Prostate gland (tissue), 2 donors: ENCODE data around the gene SSTR3. TPM values are rescaled to one million over a fixed set of nuclear protein-coding genes. Genes with fewer than 3 reads are reported as not detected.

Experiments used
- DNase-seq: peaks from one replicate; pipeline ENCODE4 v3.0.0-alpha.2; 2019; ENCODE audit warnings: low spot score
- H3K27ac ChIP-seq, 2 donors: fragments of 200-600 bp; sonication (generic); 2 replicates each; pipeline ENCODE4 v1.5.1; 2017 to 2019
- H3K27me3 ChIP-seq: fragments of 200-600 bp; sonication (generic); replicated peaks from 2 replicates; pipeline ENCODE4 v1.5.1; 2019; ENCODE audit not compliant: insufficient read depth
- H3K36me3 ChIP-seq, 2 donors: fragments of 200-600 bp; sonication (generic); 1 replicate in 1 of 2; 2 replicates in 1 of 2; pipeline versions ENCODE4 v1.5.1 to v1.8.1; 2017 to 2019
- H3K4me1 ChIP-seq: fragments of 200-600 bp; sonication (generic); replicated peaks from 2 replicates; pipeline ENCODE4 v1.5.1; 2019
- H3K4me3 ChIP-seq, 2 donors: fragments of 200-600 bp; sonication (generic); 2 replicates each; pipeline ENCODE4 v1.5.1; 2017 to 2019
- H3K9me3 ChIP-seq: fragments of 200-600 bp; sonication (generic); 2 replicates; pipeline ENCODE4 v1.5.1; 2017
- CTCF ChIP-seq, 4 experiments: fragments of 200-600 bp in 2 of 4; fragments of 450-650 bp in 2 of 4; sonication (generic) in 2 of 4; IDR thresholded peaks; 1 replicate in 3 of 4; 2 replicates in 1 of 4; pipeline ENCODE4 v1.5.1; 2016 to 2019; ENCODE audit warnings: antibody characterized with exemption in 4 of 4, mild to moderate bottlenecking in 2 of 4, moderate library complexity in 2 of 4
- POLR2A ChIP-seq: fragments of 450-650 bp; IDR thresholded peaks from one replicate; pipeline ENCODE4 v1.6.1; 2016; ENCODE audit warnings: antibody characterized with exemption, mild to moderate bottlenecking
- POLR2AphosphoS5 ChIP-seq: sonication (generic); formaldehyde crosslinking; IDR thresholded peaks from one replicate; pipeline ENCODE4 v1.6.1; 2017; ENCODE audit warnings: antibody characterized with exemption
- WGBS: methylation state at CpG from one replicate; pipeline ENCODE4 v1.1.5; 2018; 5-methylcytosine and 5-hydroxymethylcytosine counted together
- intact Hi-C: fragments of 100-400 bp; cut with DNase I; formaldehyde crosslinking; loops from one replicate; pipeline ENCODE4 v1.14.2; 2022
- total RNA-seq, 2 donors: library from RNA; depleted of rRNA; stranded (reverse); fragments of >200 nt; gene quantifications; one replicate each; pipeline ENCODE4 v1.1.0, GENCODE V29; 2016

Gene SSTR3
- total RNA-seq, 2 donors from 2014 or later, result 46.4 TPM; not detected in 1

GRCh38 chr22:37182101-37182948 lies 30.0 kb downstream of the SSTR3 start:
- intact Hi-C loops, result no loop called here

GRCh38 chr22:37181681-37182080 lies 30.6 kb downstream of the SSTR3 start:
- no peak for DNase-seq
- TF ChIP-seq CTCF (IDR thresholded peaks at IDR 0.05), result no peak
- no peak for TF ChIP-seq POLR2A
- no peak for TF ChIP-seq POLR2AphosphoS5
- no peaks in the 10 kb centered on the region for H3K27me3 ChIP-seq
- H3K4me1 ChIP-seq, result peaks cover 11% of the 10 kb centered on the region
- no peak overlapping the region for H3K27ac ChIP-seq
- no peak overlapping the region for H3K4me3 ChIP-seq
- intact Hi-C loops, result no loop called here
- no peaks in the 10 kb centered on the region for H3K9me3 ChIP-seq
- no peaks in the 10 kb centered on the region for H3K36me3 ChIP-seq
- 87% methylated on average over 4 of the region's 4 CpGs for WGBS

More at GRCh38 chr22:37182101-37182948, 30.0 kb downstream of the SSTR3 start:
- DNase-seq, result no peak
- WGBS, result 90% methylated on average over 37 of the region's 37 CpGs
- Histone ChIP-seq H3K27ac (no peak overlapping the region), H3K27me3 (no peaks in the 10 kb centered on the region), H3K36me3 (no peaks in the 10 kb centered on the region), H3K4me1 (peaks cover 7% of the 10 kb centered on the region), H3K4me3 (no peak overlapping the region), H3K9me3 (no peaks in the 10 kb centered on the region)
- TF ChIP-seq POLR2AphosphoS5 (no peak), CTCF (IDR thresholded peaks at IDR 0.05) (no peak), POLR2A (no peak)

- intact Hi-C loops, result no loop called here
- 91% methylated on average over 15 of the region's 15 CpGs for WGBS
- Histone ChIP-seq H3K27me3 (no peaks in the 10 kb centered on the region), H3K4me1 (peaks cover 20% of the 10 kb centered on the region), H3K9me3 (no peaks in the 10 kb centered on the region), H3K36me3 (no peaks in the 10 kb centered on the region), H3K4me3 (no peak overlapping the region), H3K27ac (no peak overlapping the region)
- no peak for DNase-seq
- no peak for TF ChIP-seq POLR2A
- no peak for TF ChIP-seq CTCF (IDR thresholded peaks at IDR 0.05)
- TF ChIP-seq POLR2AphosphoS5, result no peak
Measured at GRCh38 chr22:37180531-37181231, 31.6 kb downstream of the SSTR3 start.

- TF ChIP-seq POLR2AphosphoS5 (no peak), CTCF (IDR thresholded peaks at IDR 0.05) (no peak), POLR2A (no peak)
- DNase-seq, result no peak
- Histone ChIP-seq H3K27me3 (no peaks in the 10 kb centered on the region), H3K4me1 (peaks cover 20% of the 10 kb centered on the region), H3K9me3 (no peaks in the 10 kb centered on the region), H3K36me3 (no peaks in the 10 kb centered on the region), H3K4me3 (no peak overlapping the region), H3K27ac (no peak overlapping the region)
- intact Hi-C loops, result no loop called here
- 88% methylated on average over 31 of the region's 31 CpGs for WGBS
Measured at GRCh38 chr22:37179622-37180420, 32.5 kb downstream of the SSTR3 start.
